HL-60/S4 treated with retinoic acid at 250 ng/mL for 4 days and 3 days (cell line): ENCODE measurements around the gene NFATC1.

Experiments
- in situ Hi-C: fragments of 300-500 bp; cut with MboI; formaldehyde crosslinking; loops from 2 replicates; pipeline ENCODE4 v1.7.0; 2022; ENCODE audit warnings: low sequenced_read_pairs

The NFATC1 gene

DNA sequence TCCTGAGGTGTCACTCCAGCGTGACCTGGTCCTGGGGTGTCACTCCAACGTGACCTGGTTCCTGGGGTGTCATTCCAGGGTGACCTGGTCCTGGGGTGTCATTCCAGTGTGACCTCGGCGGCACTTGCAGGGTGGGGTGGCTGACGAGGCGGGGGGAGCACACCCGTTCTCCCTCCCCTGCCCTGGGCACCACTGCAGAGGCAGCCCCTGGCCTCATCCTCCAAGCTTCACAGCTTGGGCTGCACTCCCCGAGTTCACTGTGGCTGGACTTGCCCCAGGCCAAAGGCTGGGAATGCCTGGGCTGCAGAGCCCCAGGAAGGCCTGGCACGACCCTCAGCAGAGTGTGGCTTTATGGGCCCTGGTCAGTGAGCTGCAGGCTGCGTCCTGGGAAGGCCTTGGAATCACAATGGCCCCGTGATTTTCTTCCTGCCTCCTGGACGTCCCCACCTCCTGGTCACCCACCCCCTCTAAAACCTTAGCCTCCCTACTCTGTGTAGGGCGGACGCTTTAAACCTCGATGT lies 88.3 kb downstream of the NFATC1 start:
- in situ Hi-C loops = no loop called here

DNA sequence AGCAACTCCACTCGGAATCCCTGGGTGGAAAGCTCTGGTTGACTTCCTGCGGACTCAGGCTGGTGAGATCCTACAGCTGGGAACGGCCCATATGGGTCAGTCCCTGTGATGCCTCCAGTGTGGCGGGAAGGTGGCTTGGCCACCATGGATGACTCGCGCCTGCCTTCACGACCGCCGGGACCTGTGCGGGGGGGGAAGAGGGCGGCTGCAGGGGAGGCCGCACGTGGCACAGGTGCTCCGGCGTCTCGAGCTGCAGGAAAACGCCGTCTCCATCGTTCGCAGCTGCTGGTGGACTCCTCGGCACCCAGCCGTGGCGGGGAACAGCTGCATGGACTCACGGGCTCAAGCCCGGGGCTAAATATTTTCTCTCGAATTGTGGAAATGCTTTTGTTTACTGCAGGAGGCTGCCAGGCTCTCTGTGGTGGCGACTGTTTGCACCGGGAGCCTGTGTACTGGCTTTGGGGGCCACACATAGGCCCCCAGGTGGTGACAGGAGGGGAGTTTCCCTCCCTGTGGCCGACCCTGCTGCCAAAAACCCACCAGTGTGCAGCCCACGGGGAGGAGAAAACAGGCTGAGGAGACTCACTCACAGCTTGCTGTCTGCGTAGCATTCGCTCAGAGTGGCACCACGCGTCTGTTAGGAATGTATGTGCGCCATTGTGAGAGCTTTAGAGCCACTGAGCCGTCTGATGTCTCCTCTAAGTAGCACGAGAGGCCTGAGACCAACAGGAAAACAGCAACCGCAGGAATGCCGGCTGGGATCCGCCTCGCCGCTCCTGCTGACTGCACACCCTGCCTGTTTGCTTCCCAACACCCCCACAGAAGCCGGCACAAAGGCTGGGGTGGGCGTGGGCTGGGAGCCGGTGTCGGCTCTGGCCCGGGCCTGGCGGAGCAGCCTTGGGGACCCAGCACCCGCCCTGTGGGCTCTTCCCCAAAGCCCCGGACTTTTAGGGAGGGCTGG lies 89.2 kb downstream of the NFATC1 start:
- in situ Hi-C loops = no loop called here

DNA sequence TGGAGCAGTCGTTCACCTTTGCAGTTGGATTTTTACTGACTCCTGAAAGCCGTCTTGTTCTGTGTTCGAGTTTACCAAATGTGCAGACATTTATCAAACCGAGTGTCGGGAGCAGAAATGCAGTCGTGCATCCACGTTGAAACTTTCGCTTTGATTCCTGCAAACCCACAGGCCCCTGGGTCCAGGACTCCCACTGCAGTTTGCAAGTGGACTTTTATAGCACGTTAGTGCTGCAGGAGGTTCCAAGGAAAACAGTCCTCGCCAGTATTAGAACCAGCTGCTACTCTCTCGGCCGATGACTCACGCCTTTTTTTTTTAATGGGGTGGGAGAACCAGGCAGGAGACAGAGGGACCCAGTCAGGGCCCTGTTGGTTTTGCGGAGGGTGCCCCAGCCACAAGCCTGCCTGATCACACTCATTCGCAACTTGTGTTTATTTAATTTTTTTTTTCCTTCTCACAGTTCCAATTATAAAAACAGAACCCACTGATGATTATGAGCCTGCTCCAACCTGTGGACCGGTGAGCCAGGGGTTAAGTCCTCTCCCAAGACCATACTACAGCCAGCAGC lies 90.1 kb downstream of the NFATC1 start:
- in situ Hi-C loops = no loop called here

GRCh38 chr18:79486356-79487182 lies 90.8 kb downstream of the NFATC1 start:
- in situ Hi-C loops = no loop called here

DNA sequence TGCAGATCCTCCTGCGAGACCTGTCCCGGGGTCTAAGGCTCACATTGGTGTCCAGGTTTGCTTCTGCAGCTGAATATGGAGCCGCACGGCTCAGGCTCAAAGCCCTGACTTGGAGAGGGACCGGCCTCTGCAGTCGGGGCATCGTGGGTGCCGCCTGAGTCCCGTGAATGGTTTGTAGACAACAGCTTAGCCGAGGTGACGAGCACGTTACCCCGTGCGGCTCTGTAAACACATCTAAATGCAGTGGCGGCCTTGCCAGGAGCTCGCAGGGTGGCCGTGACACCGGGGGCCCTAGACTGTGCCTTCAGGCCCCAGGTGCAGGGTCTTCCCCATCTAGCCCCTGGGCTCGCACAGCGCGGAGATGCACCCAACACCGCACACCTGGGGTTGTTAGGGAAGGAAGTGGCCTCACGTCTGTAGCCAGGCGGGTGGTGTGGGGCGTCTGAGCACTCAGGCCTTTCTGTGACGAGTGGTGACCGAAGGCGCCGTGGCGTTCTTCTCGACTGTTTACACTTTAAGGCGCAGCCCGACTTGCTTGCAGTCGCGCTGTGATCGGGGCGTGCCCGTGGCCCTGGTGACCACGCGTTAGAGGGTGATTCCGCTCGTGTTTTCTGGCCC lies 91.6 kb downstream of the NFATC1 start:
- in situ Hi-C loops = no loop called here

DNA sequence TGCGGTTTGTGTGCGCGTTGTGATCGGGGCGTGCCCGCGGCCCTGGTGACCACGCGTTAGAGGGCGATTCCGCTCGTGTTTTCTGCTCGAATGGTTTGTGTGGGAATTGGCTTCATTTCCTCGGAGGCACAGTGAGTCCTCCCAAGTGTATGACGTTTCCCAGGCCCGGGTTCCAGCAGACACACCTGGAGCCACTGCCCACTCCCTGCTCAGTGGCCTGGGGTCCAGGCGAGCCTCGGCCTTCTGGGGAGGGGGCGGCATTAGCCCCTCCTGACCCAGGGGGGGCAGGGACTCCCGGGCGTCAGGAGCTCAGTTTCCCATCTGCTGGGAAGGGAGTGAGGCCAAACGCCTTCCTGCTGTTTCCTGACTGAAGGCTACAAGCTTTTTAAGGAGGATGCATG lies 92.1 kb downstream of the NFATC1 start:
- in situ Hi-C loops = no loop called here

- in situ Hi-C loops = no loop called here
These were observed 92.8 kb downstream of the NFATC1 start for GRCh38 chr18:79488311-79489050.

- in situ Hi-C loops = no loop called here
These were observed 93.5 kb downstream of the NFATC1 start for GRCh38 chr18:79489051-79489898.

GRCh38 chr18:79489899-79490625 lies 94.3 kb downstream of the NFATC1 start:
- in situ Hi-C loops = no loop called here

DNA sequence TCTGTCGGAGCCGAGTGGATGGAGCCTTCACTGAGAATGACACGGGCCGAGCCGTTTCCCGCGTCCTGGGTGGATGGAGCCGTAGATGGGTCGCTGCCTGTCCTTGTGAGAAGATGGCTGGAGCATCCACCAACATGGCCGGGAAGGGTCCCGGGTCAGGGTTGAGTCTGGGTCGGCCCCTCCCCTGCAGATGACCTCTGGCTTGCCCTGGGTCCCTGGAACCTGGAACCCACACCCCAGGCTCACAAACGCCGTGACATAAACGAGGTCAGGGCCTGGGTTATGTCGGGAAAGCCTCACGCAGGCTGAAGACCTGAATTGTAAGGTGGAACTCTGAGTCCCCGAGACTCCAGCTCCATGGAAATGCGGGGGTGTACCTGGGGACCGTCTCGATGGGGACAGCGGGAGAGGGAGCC lies 94.9 kb downstream of the NFATC1 start:
- in situ Hi-C loops = no loop called here

DNA sequence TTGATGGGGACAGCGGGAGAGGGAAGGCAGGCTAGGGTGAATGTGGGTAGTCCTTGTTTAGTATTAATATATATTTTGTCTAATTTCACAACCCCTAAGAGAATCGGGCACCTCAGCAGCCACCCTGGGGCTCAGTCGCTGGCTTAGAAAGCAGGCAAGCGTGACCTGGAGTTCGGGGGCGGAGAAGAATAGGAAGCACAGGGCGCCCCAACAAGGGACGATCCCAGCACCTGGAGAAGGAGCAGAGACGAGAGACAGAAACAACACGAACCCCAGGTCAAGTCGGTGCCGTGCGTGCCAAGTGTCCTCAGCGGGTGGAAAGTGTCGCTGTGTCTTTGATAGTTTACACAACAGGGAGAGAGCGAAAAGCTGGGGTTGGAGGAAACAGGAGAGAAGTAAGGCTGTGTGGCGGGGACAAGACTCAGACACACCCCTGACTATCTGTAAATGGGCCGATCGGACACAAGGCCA lies 95.4 kb downstream of the NFATC1 start:
- in situ Hi-C loops = no loop called here

GRCh38 chr18:79493211-79493800 lies 97.6 kb downstream of the NFATC1 start:
- in situ Hi-C loops = no loop called here

GRCh38 chr18:79493801-79494211 lies 98.1 kb downstream of the NFATC1 start:
- in situ Hi-C loops = no loop called here

DNA sequence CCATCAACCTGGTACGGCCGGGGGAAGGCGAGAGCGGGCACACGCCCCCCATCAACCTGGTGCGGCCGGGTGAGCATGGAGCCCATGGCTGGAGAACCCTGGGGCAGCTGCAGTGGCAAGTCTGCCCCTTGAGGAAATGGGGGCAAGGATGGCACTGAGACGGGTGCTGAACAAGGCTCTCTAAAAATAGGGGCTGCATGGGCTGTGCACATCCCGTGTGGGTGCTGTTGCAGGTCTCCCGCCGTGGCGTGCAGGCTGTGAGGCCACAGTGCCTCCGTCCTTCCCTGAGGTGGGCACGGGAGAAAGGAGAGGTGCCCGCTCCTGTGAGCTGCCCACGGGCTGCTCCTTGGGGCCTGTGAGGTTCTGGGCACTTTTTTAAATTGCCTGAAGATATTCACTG lies 99.2 kb downstream of the NFATC1 start:
- in situ Hi-C loops = no loop called here

GRCh38 chr18:79495591-79496071 lies 99.9 kb downstream of the NFATC1 start:
- in situ Hi-C loops = no loop called here

DNA sequence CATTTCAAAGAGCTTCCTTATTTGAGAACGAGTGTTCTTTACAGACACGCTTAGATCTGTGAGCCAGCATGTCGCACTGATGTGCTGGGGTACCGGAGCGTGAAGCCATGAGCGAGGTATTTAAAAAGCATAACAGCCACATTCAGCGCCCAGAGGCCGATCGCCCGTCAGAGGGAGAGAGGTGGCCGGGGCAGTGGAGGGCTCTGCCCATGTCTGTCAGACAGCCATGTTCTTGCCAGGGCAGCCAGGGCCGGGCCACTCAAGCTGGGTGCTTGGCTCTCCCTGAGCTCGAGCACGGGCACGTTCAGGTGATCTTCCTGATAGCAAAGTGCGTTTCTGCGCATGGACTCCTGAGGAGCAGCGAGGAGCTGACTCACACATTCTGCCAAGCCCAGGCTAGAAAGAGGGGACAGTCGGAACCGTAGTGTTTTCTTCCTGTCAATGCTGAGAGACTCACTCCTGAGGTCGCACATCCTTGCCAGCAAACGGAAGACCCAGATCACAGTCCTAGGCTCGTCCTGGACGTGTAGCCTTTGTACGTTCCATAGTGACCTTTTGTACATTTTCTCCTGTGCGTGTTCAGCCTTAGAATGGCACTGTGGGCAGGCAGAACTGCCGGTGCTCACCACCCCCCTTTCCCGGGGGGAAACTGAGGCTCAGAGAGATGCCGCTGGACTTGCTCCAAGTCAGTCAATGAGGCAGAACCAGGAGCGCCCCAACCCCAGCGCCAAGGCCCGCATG lies 100.7 kb downstream of the NFATC1 start:
- in situ Hi-C loops = no loop called here

DNA sequence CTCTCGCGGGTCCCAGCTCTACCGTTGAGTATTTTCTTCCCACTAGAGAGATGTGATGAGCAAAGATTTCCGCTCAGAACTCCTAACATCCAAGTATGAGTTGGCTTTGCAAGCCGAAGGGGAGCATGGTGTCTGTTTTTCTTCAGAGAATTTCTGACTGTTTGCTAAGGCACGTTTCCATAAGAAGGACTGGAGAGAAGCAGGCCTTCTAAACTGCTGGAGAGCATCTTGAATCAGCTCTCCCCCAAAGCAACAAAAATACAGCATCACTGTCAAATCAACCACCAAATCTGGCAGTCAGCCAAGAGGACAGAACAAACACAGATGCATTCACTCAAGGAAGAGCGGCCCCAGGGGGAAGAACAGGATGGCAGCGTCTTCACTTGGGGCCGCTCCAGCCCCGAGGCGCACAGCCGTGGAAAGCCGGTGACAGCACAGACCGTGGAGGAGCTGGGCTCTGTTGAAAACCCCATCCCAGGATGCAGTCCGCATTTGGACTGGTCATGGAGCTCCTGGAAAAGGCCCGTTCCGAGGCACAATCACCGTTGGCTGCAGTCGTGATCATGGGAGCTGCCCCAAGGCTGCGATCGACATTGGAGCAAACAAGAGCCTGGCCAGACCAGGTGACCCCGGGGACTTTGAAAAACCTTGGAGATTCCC lies 101.4 kb downstream of the NFATC1 start:
- in situ Hi-C loops = no loop called here
